IMR-90 (cell line): ENCODE measurements around the gene SORCS1.

Experiments
- BHLHE40 ChIP-seq: fragments of 150-350 bp; IDR thresholded peaks from 2 replicates; pipeline ENCODE4 v1.6.1; 2016; ENCODE audit warnings: mild to moderate bottlenecking, low read depth, low read length
- CEBPB ChIP-seq: IDR thresholded peaks from 2 replicates; pipeline ENCODE4 v1.6.1; 2012; ENCODE audit warnings: low read depth, low read length, improper control_type of control experiment
- CTCF ChIP-seq: conservative IDR thresholded peaks from 2 replicates; pipeline ENCODE4 v1.5.1; 2012; ENCODE audit warnings: mild to moderate bottlenecking, low read depth, low read length, improper control_type of control experiment
- MXI1 ChIP-seq: IDR thresholded peaks from 2 replicates; pipeline ENCODE4 v1.6.1; 2012; ENCODE audit warnings: low read depth, mild to moderate bottlenecking, low read length, moderate library complexity, borderline replicate concordance
- NFE2L2 ChIP-seq: fragments of 150-350 bp; IDR thresholded peaks from 2 replicates; pipeline ENCODE4 v1.6.1; 2016; ENCODE audit warnings: low read depth, mild to moderate bottlenecking, low read length
- POLR2A ChIP-seq: IDR thresholded peaks from 2 replicates; pipeline ENCODE4 v1.6.1; 2012; ENCODE audit warnings: mild to moderate bottlenecking, low read depth, low read length
- RAD21 ChIP-seq: IDR thresholded peaks from 2 replicates; pipeline ENCODE4 v1.6.1; 2012; ENCODE audit warnings: low read length, improper control_type of control experiment
- RFX5 ChIP-seq: IDR thresholded peaks from 2 replicates; pipeline ENCODE4 v1.8.0; 2012; ENCODE audit warnings: low read depth, mild to moderate bottlenecking, low read length, moderate library complexity

- TF ChIP-seq RAD21, result no peak
- no peak for TF ChIP-seq POLR2A
- no peak for TF ChIP-seq MXI1
- TF ChIP-seq CEBPB, result no peak
- no peak for TF ChIP-seq CTCF
- TF ChIP-seq RFX5, result no peak
- TF ChIP-seq BHLHE40, result no peak
- TF ChIP-seq NFE2L2, result no peak
These were observed 396.3 kb downstream of the SORCS1 start for GRCh38 chr10:106768204-106768603.
